ENCODE data around the gene CTBP2.

CTBP2 gene

DNA sequence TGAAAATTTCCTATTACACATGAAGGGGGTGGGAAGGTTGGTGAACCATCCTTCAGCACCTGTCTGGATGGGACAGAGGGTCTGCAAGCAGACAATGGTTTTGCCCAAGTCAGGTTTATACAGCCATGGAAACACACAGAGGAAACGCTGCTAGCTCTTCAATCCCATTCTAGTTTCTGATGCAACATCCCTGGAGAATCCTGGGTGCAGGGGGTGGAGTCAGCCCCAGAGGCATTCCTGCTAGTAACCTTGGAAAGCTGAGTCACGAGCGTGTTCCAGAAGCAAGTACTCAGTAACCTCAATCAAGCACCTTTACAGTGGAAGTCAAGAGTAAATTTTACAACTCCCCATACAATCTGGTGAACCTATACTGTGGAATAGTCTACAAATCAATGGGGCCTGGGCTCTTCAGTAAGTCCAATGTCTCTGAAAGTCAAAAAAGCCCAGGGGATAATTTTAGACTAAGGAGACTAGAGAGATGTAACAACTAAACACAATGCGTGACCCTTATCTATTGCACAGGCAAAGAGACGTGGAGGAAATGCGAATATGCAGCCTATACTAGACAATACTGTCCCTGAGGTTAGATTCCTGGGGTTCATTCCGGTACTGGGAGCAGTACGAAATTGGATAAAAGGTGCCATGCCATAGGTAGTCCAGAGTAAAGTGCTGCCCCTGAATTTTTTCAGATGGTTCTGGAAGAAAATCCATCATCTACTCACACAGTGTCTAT is 123.1 kb downstream of the CTBP2 start:
- H3K27me3 ChIP-seq (ENCODE audit: insufficient read depth, low read length), result no peaks in the 10 kb centered on the region
- peaks cover 5% of the 10 kb centered on the region for H3K4me1 ChIP-seq (ENCODE audit: insufficient read depth, low read length)
- no peak overlapping the region for H2AFZ ChIP-seq (ENCODE audit: low read depth, low read length)
- no peak overlapping the region for H3K4me3 ChIP-seq (ENCODE audit: low read length)
- peaks cover 48% of the 10 kb centered on the region for H3K36me3 ChIP-seq (ENCODE audit: insufficient read depth, low read length)
- H3K9me3 ChIP-seq (ENCODE audit: low read length), result no peaks in the 10 kb centered on the region

DNA sequence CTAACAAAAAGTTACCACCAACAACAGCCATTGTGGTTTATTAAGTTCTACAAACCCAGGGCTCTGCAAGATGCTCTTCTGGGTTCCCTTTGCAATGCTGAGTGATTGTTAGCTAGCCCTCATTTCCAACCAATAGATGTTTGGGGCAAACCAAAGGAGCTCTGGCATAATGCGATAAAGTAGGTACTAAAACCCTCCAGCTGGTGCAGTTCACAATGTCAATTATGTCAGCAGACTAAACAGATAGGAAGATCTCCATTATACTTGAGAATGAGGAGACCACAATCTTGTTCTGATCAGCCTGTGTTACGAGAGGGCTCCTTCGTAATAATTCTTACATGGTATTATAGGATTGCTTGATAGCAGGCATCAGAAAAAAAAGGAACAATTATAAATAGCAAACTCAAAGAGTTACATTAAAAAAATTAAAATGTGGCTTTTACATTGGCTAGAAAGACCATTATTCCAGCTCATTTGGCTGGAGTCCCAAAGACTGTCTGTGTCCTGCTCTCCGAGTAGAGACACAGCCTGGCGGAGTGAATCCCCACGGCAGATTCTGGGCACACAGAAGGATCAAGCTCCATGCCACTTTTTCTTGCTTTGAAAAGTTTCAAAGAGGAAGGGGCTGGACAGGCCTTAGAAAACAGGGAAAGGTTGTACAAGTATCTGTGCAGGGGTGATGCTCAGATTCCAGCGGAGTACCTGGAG is 124.6 kb downstream of the CTBP2 start:
- Histone ChIP-seq H3K9me3 (ENCODE audit: low read length) (no peaks in the 10 kb centered on the region), H3K4me1 (ENCODE audit: insufficient read depth, low read length) (no peaks in the 10 kb centered on the region), H3K27me3 (ENCODE audit: insufficient read depth, low read length) (no peaks in the 10 kb centered on the region), H3K36me3 (ENCODE audit: insufficient read depth, low read length) (peaks cover 58% of the 10 kb centered on the region), H3K4me3 (ENCODE audit: low read length) (no peak overlapping the region), H2AFZ (ENCODE audit: low read depth, low read length) (no peak overlapping the region)

DNA sequence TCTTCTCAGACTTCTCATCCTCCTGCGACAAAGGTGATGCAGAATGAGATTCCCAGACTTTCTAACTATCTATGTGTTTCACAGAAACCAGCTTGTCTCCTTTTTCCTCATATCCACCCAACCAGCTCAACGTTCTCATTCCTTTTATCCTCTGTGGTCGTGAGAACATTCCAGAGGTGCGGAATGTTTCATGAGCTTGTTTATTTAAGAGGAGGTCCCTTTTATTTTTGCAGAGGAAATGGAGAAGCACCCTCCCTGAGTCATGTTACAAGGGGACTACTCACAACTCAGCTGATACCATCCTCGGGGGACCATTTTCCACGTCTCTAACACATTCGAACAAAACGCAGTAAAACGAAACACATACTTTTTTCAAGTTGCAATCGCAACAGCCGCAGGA is 125.2 kb downstream of the CTBP2 start:
- no peaks in the 10 kb centered on the region for H3K9me3 ChIP-seq (ENCODE audit: low read length)
- H3K4me3 ChIP-seq (ENCODE audit: low read length), result no peak overlapping the region
- H2AFZ ChIP-seq (ENCODE audit: low read depth, low read length), result no peak overlapping the region
- peaks cover 61% of the 10 kb centered on the region for H3K36me3 ChIP-seq (ENCODE audit: insufficient read depth, low read length)
- no peaks in the 10 kb centered on the region for H3K4me1 ChIP-seq (ENCODE audit: insufficient read depth, low read length)
- H3K27me3 ChIP-seq (ENCODE audit: insufficient read depth, low read length), result no peaks in the 10 kb centered on the region

DNA sequence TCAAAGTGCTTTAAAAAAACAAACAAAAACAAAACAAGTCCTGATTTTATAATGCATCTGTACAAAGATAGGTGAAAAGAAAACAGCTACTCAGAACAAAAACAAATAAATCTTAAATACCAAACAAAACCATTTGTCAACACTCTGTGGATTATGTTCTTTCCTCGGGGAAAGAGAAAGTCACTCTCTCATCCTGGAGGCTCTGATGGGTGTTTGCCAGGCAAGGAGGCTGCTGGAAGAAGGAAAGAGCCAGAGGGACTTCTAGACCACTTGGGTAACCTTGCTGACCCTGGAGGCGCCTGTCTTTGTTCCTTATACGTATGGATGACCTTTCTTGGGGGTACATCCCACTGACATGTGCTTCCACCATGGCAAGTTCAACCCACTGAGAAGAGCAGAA is 125.7 kb downstream of the CTBP2 start:
- H3K36me3 ChIP-seq (ENCODE audit: insufficient read depth, low read length), result peaks cover 61% of the 10 kb centered on the region
- no peak overlapping the region for H2AFZ ChIP-seq (ENCODE audit: low read depth, low read length)
- no peak overlapping the region for H3K4me3 ChIP-seq (ENCODE audit: low read length)
- no peaks in the 10 kb centered on the region for H3K27me3 ChIP-seq (ENCODE audit: insufficient read depth, low read length)
- H3K9me3 ChIP-seq (ENCODE audit: low read length), result no peaks in the 10 kb centered on the region
- no peaks in the 10 kb centered on the region for H3K4me1 ChIP-seq (ENCODE audit: insufficient read depth, low read length)

DNA sequence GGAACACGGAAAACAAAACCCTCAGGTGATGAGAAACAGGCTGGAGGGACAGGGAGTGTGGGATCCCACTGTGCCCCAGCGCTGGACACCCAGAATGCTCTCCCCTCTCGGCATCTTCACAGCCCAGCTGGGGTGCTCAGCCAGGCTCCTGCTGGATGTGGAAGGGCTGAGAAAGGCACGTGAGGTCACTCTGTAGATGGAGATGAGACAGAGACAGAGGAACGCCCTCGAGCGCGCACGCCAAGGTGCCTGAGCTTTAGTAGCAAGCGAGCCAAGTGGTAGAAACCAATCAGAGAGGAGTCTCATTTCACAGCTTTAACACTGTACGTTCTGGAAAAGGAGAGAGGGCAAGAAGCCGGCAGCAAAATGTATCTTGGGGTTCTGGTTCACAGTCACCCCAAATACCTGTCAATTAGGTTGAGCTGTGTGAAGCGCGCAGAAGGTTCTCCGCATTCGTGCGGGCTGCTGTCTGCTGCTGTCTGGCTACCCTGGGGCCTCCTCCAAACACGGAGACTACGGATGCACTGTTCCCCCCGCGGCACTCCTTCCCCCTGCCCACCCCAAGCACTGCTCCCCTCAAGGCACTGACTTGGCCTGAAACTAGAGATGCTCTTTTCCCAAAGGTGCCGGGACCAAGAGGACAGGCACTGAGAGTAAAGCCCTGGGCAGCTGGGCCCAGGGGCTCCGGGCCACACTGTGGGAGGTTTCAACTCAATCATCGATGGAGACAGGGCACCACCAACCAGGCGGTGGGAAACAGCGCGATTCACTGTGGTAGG is 127.0 kb downstream of the CTBP2 start:
- Histone ChIP-seq H3K9me3 (ENCODE audit: low read length) (no peaks in the 10 kb centered on the region), H3K36me3 (ENCODE audit: insufficient read depth, low read length) (peaks cover 65% of the 10 kb centered on the region), H2AFZ (ENCODE audit: low read depth, low read length) (no peak overlapping the region), H3K27me3 (ENCODE audit: insufficient read depth, low read length) (no peaks in the 10 kb centered on the region), H3K4me1 (ENCODE audit: insufficient read depth, low read length) (no peaks in the 10 kb centered on the region), H3K4me3 (ENCODE audit: low read length) (no peak overlapping the region)

DNA sequence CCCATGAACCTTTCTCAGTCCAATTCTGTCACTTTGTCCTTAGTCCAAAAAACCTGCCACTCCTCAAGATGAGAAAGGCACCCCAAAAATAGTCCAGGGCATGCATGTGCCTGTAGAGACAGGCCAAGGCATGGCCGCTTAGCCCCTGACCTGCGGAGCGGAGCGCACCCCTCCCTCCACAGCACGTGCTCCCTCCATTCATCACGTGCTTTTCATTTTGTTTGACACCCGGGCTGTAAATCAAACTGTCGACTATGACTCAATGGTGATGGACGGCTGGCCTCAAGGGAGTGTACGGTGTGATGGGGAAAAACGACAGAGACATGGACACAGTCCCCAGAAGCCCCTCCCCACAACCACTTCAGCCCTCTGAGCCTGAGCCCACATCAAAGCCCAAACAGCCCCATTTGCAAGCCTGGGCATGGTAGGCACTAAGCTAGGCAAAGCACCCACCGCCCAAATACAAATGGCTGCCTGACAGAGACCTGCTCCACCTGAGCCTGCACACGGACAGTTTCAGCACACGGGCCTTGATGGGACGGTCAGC is 127.8 kb downstream of the CTBP2 start:
- H3K36me3 ChIP-seq (ENCODE audit: insufficient read depth, low read length), result peaks cover 65% of the 10 kb centered on the region
- no peaks in the 10 kb centered on the region for H3K27me3 ChIP-seq (ENCODE audit: insufficient read depth, low read length)
- no peak overlapping the region for H2AFZ ChIP-seq (ENCODE audit: low read depth, low read length)
- no peak overlapping the region for H3K4me3 ChIP-seq (ENCODE audit: low read length)
- no peaks in the 10 kb centered on the region for H3K4me1 ChIP-seq (ENCODE audit: insufficient read depth, low read length)
- H3K9me3 ChIP-seq (ENCODE audit: low read length), result no peaks in the 10 kb centered on the region

DNA sequence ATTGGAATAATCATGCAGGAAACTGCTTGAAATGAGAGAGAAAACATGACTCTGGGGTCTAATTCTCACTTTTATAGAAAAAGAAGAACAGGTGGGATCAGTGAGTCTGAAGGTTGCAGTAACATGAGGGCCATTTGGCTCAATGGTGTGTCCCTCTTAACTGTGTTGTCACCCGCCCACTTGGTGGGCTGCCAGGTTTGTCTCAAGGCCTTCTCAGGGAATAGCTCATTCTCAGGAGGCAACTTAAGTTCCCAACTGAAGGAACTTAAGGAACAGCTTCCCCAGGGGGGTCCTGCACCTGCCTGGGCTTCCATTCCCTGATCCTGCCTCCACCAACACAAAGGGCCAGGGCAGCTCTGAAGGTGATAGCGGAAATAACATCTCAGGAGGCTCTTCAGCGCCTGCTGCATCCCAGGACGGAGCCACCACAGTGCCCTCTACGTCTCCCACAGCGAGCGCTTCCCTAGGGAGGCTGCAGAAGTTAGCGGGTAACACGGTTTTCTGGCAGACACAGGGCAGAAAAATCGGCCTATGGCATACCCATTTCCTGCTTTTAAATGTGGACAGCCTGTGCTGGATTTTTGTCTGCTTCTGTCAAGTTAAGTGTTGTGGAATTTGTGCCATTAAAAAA is 129.7 kb downstream of the CTBP2 start:
- H3K4me1 ChIP-seq (ENCODE audit: insufficient read depth, low read length), result no peaks in the 10 kb centered on the region
- H2AFZ ChIP-seq (ENCODE audit: low read depth, low read length), result no peak overlapping the region
- peaks cover 62% of the 10 kb centered on the region for H3K36me3 ChIP-seq (ENCODE audit: insufficient read depth, low read length)
- no peak overlapping the region for H3K4me3 ChIP-seq (ENCODE audit: low read length)
- H3K27me3 ChIP-seq (ENCODE audit: insufficient read depth, low read length), result no peaks in the 10 kb centered on the region
- H3K9me3 ChIP-seq (ENCODE audit: low read length), result no peaks in the 10 kb centered on the region

DNA sequence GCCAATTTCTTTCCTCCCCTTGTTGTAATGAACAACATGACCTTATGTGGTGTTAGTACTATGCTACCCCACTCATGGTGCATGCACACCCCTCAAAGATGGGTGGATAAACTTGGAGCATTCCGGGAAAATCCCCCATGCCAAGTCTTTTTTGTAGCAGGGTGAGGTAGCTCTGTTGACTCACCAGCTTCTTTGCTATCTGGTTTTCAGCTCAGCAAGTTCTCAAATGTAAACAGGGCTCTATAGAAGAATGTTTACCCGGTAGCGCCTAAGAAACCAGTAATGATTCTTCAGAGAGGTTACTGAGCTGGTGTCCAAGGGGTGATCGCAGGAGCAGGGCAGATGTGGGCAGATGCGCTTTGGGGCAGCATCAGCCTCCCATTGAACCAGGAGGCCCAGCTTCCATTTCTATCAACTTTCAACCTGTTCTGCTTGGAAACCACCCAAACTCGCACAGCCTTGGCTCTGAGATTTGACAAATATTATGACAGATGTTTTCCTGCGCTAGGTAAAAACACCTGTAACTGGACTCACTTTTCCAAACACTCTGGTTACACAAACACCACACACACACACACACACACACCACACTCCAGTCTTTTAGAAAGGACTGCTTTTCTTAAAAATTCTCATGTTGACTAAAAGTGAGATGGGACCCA is 130.7 kb downstream of the CTBP2 start:
- Histone ChIP-seq H3K27me3 (ENCODE audit: insufficient read depth, low read length) (no peaks in the 10 kb centered on the region), H2AFZ (ENCODE audit: low read depth, low read length) (no peak overlapping the region), H3K36me3 (ENCODE audit: insufficient read depth, low read length) (peaks cover 61% of the 10 kb centered on the region), H3K4me1 (ENCODE audit: insufficient read depth, low read length) (peaks cover 9% of the 10 kb centered on the region), H3K9me3 (ENCODE audit: low read length) (no peaks in the 10 kb centered on the region), H3K4me3 (ENCODE audit: low read length) (no peak overlapping the region)

DNA sequence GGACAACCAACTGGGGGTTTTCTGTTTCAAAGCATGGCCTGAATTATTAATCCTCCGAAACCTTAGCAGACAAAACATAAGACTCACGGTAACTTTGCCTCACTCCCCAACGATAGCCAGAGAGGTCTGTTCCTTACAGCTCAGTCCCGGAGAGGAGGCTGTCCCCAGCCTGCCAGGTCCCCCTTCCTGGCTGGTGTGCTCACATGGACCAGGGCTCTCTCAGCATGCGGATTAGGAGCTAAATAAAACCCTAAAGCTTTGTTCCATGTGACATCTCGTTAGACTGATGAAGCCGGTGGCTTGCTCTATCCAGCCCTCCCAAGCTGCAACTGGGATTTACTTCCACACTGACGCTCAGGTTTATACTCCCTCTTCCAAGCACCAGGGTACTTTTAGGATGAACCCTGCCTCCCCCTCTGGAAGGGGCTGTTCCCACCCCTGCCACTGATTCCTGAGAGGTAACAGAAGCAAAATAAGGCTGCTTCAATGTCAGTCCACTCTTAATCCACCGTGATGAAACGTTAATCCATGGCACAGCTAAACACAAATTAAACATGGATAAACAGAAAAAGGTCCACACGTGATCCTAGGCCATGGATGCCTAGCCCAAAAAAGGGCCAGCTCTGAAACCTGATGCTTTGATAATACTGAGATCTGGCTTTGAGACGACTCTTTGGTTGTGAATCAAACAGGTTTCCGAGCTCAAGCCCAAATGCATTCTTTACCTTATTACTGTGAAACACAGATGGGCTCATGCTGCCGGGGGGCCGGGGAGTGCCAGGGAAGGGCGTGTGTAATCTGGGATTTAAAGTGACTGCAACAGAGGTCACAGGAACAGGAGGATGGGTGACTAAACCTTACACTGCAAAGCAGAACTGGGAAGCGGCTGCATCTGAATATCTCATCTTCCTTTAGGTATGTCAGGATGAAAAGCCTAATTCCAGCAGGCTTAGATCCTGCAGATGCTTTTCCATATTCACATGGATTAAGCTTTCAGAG is 132.2 kb downstream of the CTBP2 start:
- no peak overlapping the region for H2AFZ ChIP-seq (ENCODE audit: low read depth, low read length)
- H3K9me3 ChIP-seq (ENCODE audit: low read length), result no peaks in the 10 kb centered on the region
- peaks cover 54% of the 10 kb centered on the region for H3K36me3 ChIP-seq (ENCODE audit: insufficient read depth, low read length)
- no peak overlapping the region for H3K4me3 ChIP-seq (ENCODE audit: low read length)
- H3K4me1 ChIP-seq (ENCODE audit: insufficient read depth, low read length), result peaks cover 17% of the 10 kb centered on the region
- H3K27me3 ChIP-seq (ENCODE audit: insufficient read depth, low read length), result no peaks in the 10 kb centered on the region

DNA sequence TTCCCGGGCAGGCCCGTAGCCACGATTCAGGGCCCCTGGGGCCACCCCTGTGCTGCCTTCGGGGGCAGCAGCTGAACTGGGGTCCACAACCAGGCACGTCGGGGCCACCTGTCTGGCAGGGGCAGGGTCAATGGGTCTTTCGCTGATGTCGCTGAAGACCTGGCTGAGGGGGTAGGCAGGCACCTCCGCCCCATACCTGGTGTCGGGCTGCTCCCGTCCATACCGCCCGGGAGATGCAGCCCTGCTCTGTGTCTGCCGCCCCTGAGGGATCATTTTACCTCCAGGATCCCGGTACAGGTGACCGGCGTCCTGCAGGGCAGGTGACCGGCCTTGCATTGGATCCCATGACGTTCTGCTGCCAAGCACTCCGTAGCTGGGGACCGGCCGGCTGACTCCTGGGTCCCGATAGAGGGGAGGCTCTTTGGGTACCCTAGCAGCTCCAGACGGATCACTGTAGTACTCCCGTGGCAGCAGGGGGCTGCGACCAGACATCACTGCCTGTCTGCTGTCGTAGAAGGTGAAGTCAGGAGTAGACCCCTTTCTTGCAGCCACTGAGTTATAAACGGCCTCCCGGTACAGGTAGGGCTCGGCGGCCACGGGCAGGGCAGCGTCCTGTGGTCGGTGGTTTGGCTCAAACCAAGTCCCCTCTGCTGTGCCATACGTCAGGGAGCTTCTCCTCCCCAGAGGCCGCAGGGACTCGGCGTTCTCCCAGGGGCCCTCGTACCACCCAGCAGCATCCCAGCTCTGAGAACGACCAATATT is 133.2 kb downstream of the CTBP2 start:
- Histone ChIP-seq H2AFZ (ENCODE audit: low read depth, low read length) (no peak overlapping the region), H3K36me3 (ENCODE audit: insufficient read depth, low read length) (peaks cover 54% of the 10 kb centered on the region), H3K27me3 (ENCODE audit: insufficient read depth, low read length) (no peaks in the 10 kb centered on the region), H3K9me3 (ENCODE audit: low read length) (no peaks in the 10 kb centered on the region), H3K4me1 (ENCODE audit: insufficient read depth, low read length) (peaks cover 17% of the 10 kb centered on the region), H3K4me3 (ENCODE audit: low read length) (no peak overlapping the region)

Measured in neuron (in vitro differentiated cells).